HG03565 (cell line): Measurements from ENCODE around the gene MAN1C1.

Experiments used
- ATAC-seq: cut with Tn5 transposase; IDR thresholded peaks from one replicate; pipeline ENCODE4 v1.9.1; 2021; ENCODE audit warnings: mild to moderate bottlenecking, moderate library complexity; ENCODE audit not compliant: unreplicated experiment

Gene MAN1C1

DNA sequence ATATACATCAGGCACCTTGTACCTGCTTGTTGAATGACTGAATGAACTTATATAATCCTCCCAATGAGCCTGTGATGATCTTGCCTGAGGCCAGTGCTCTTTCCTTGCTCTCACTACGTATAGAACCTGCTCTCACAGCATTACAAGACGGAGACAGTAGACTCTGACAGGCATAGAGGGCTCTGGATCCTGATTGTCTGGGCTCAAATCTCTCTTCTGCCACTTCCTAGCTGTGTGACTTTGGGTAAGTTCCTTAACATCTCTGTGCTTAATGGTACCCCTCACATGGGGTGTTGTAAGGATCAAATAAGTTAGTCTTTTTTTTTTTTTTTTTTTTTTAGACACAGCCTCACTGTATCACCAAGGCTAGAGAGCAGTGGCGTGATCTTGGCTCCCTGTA, 4.2 kb upstream of the MAN1C1 start:
- no peak for ATAC-seq

DNA sequence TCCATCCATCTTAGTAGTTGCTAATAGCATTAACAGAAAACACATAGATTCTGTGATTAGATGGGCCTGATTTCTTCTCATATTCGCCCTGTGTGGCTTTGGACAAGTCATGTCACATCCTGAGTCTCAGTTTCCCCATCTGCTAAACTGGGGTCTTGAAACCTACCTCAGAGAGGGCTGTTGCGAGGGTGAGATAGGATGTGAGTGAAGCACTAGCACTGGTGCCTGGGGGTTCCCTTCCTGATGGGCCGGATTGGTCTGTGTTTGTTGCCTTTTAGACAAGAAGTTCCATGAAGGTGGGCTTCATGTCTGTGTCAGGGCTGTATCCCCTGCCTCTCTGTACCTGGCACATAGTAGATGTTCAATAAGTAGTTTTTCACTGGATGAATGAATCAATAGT, 3.5 kb upstream of the MAN1C1 start:
- ATAC-seq, result no peak

GRCh38 chr1:25614501-25615171, 2.0 kb upstream of the MAN1C1 start:
- no peak for ATAC-seq

DNA sequence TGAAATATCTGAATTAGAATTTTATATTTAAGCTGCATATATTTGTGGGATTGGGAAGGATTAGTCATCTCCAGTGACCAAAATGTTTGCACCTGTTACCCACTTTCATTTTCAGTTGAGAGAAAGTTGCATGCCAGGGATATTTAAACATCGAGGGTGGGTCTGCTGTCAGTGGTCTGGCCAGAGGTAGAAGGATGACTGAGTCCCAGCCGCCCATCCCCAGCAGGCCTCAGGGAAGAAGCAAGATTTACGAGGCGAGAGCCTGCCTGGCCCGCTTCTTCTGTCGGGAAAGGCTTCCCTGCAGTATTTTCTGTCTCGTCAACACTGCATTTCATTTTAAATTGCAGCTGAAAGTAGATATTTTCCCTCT, 1.4 kb upstream of the MAN1C1 start:
- ATAC-seq, result no peak

GRCh38 chr1:25615563-25616094, 962 bp upstream of the MAN1C1 start:
- ATAC-seq, result no peak

DNA sequence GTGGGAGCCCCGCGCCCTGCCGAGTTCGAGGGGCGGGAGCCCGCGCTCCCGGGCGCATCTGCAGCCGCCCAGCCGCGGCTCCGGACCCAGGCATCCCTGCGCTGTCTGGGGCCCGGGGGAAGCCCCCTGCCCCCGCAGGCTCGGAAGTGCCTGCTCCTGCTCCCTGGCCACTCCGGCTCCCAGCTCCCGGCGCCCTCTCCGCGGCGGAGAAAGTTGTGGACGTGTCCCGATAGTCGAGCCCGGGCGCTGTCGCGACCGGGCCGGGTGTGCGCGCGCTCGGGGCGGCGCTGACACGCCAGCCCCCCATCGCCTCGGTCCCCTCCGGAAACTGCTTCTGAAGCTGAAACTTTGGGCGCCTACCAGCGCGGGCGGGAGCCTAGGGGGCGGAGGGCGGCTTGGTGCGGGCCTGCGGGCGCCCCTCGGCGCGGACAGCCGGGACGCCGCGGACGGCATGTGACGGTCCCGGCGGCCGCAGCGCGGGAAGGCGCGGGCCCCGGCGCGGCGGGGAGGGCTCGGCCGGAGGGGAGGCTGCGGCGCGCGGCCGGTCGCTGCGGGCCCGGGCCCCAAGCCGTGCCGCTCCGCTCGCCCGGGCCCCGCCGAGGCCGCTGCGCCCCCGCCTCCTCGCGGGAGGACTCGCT, 515 bp downstream of the MAN1C1 start:
- no peak for ATAC-seq

GRCh38 chr1:25617625-25618432, 1.2 kb downstream of the MAN1C1 start:
- no peak for ATAC-seq

- ATAC-seq, result no peak
These were observed 1.8 kb downstream of the MAN1C1 start for GRCh38 chr1:25618433-25618808.

DNA sequence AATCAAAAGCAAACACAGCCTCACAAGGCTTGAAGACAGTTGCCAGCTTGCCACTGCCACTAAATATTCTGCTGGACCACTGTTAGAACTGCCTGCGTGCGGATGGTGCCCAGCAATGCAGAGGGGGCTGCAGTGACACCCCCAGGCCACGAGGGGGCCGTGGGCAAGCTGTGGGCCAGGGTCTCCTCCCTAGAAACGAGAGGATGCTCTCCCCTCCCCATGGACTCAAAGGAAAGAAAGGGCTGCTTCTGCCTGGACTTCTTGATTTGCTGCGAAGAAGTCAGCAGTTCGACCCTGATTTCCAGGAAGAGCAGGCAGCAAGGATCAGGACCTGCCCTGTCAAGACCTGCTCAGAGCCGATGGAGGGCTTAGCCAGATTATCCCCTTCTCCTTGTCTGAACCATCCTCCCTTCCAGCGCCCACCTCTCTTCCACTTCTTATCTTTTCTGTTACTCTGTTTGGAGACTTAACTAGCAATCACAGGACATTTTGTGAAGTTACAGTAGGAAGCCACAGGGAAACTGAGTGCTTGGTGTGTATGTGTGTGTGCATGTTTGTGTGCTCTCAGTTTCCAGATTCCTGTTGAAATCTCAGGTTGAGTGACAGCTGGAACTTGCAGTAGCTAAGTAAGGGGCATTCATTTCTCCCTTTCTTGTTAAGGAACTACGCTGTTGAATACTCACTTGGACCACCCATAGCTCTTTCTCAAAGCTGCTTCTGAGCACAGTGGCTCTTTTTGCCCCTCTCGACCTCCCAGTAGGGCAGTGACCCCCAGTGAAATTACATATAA, 2.7 kb downstream of the MAN1C1 start:
- ATAC-seq, result no peak

- ATAC-seq, result no peak
These were observed 3.6 kb downstream of the MAN1C1 start for GRCh38 chr1:25620211-25620610.

DNA sequence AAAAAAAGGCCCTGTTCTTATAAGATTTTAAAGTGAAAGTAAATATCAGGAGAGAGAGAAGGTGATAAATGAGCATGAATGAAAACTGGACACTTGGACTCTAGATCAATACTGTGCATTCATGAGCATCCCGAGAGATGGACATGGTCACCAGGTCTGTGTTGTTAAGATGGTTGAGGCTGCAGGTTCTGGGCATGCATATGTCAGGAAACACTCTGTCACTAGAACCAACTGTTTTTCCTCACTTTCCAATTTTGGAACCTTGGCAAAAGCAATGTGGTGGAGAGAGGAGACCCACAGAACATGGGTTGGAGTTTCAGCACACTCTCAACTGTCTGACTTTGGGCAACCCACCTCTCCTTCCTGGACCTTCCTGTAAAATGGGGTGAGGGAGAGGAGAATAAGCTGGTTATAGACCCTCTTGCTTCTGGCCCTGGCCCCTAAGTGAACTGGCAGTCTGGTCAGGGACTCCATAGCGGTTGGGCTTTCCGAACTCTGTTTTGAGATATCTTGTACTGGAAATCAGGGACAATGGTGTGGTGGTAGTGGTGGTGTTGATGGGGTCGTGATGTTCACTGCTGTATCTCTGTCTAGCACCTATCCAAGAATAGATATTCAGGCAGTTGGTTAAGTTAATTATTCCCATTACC, 4.2 kb downstream of the MAN1C1 start:
- no peak for ATAC-seq

DNA sequence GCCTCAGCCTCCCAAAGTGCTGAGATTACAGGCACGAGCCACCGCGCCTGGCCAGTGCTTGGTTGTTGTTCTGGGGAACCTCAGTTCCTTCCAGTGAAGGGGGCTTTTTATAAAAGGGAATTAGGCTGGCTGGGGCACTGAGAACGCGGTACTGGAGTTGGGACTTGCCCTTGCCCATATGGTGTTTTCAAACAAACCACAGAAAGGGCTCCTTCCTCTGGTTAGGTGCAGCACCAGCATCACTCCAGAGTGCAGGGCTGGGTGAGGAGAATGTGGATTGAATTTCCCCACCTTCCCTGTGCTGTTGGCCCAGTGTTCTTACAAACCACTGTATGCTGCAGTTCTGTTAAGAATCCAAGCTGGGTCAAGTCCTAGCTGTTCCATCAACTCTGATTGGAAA, 5.3 kb downstream of the MAN1C1 start:
- no peak for ATAC-seq

GRCh38 chr1:25622531-25622930, 5.9 kb downstream of the MAN1C1 start:
- ATAC-seq, result no peak

DNA sequence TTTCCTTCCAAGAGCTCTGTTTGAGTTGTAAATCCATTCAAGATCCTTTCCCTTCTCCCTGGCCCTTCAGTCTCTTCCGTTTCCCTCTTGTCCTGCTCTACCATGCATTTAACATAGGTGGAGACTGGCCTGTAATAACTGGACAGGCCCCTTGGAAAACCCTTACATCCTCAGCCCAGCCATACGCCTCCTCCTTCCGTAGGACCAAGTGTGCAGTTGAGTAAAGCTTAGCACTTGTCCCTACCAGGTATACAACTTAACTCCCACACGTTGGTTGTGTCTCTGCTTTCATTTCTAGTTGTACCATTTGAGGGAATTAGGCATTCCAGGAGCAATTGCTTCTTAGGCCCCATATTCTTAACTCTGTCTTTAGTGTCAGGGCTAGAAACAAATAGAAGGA, 6.4 kb downstream of the MAN1C1 start:
- ATAC-seq, result no peak

GRCh38 chr1:25623731-25624130, 7.1 kb downstream of the MAN1C1 start:
- no peak for ATAC-seq

- ATAC-seq, result no peak
These were observed 7.6 kb downstream of the MAN1C1 start for GRCh38 chr1:25624156-25624555.

GRCh38 chr1:25624604-25625003, 8.0 kb downstream of the MAN1C1 start:
- ATAC-seq, result no peak

DNA sequence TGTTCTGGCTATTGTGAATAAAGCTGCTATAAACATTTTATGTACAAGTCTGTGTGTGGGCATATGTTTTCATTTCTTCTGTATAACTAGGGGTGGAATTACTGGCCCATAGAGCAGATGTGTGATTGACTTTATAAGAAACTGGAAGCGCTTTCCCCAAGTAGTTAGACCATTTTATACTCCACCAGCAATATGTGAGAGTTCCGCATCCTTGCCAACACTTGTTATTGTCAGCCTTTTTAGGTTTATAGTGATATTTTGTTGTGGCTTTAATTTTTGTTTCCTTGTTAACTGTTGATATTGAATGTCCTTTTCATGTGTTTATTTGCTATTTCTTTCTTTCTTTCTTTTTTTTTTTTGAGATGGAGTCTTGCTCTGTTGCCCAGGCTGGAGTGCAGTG, 9.4 kb downstream of the MAN1C1 start:
- no peak for ATAC-seq

GRCh38 chr1:25628741-25629421, 12.3 kb downstream of the MAN1C1 start:
- no peak for ATAC-seq

- ATAC-seq, result no peak
These were observed 13.2 kb downstream of the MAN1C1 start for GRCh38 chr1:25629836-25630235.
